A549 (cell line): ENCODE results near the gene ARID3A. TPM values are rescaled to one million over a fixed set of nuclear protein-coding genes. Genes with fewer than 3 reads are reported as not detected.
A peak's percentile ranks its signal among the peaks of the same experiment; 100 is the strongest.

ENCODE experiments used
- ATAC-seq, 2 experiments: fragments of 200-7000 bp in 1 of 2; fragments of >200 bp in 1 of 2; cut with Nextera tagmentation in 1 of 2; cut with Tn5 transposase in 1 of 2; 3 replicates each; pipeline versions ENCODE4 v1.8.0 to v1.9.1; 2018 to 2020; ENCODE audit warnings: mild to moderate bottlenecking in 1 of 2, moderate library complexity in 1 of 2
- CTCF ChIA-PET: fragments of 300-600 bp; sonication (Branson Sonifier 250); formaldehyde crosslinking; extraction: SDS; loops from one replicate; lab custom pipeline; 2021; ENCODE audit warnings: antibody characterized with exemption, inconsistent platforms; lab: Yijun Ruan, JAX
- POLR2A ChIA-PET: fragments of 350-600 bp; formaldehyde crosslinking; extraction: SDS; loops from one replicate; lab custom pipeline; 2021; ENCODE audit warnings: antibody characterized with exemption, inconsistent platforms; lab: Yijun Ruan, JAX
- DNase-seq, 2 experiments: peaks; one replicate each; pipeline versions ENCODE4 v3.0.0 to v3.0.0-alpha.2; 2011 to 2016; ENCODE audit warnings: low read depth in 1 of 2, low spot score in 1 of 2
- FAIRE-seq: peaks from 2 replicates; lab custom pipeline; 2011; peaks lifted over from hg19 to GRCh38; lab: Jason Lieb, UNC
- H3K27ac ChIP-seq, 2 experiments: fragments of >200 bp; sonication (Bioruptor Twin); formaldehyde crosslinking; 3 replicates each; pipeline ENCODE4 v1.5.1; 2016 to 2017
- H3K4me1 ChIP-seq: fragments of >200 bp; sonication (Bioruptor Twin); formaldehyde crosslinking; 3 replicates; pipeline ENCODE4 v1.6.1; 2016
- H3K4me2 ChIP-seq: fragments of >200 bp; sonication (Bioruptor Twin); formaldehyde crosslinking; 3 replicates; pipeline ENCODE4 v1.6.1; 2016
- H3K4me3 ChIP-seq: fragments of >200 bp; sonication (Bioruptor Twin); formaldehyde crosslinking; 3 replicates; pipeline ENCODE4 v1.5.1; 2016
- H3K9me3 ChIP-seq: fragments of >200 bp; sonication (Bioruptor Twin); formaldehyde crosslinking; 3 replicates; pipeline ENCODE4 v1.6.1; 2016
- CEBPB ChIP-seq, 2 experiments: fragments of >200 bp in 1 of 2; sonication (Bioruptor Twin) in 1 of 2; formaldehyde crosslinking in 1 of 2; IDR thresholded peaks; 2 replicates each; pipeline ENCODE4 v1.6.1; 2012 to 2016
- EHMT2 ChIP-seq: fragments of 200-600 bp; sonication (generic); IDR thresholded peaks from 2 replicates; pipeline ENCODE4 v1.6.1; 2016; ENCODE audit warnings: antibody characterized with exemption, low read depth, mild to moderate bottlenecking, moderate library complexity
- ESRRA ChIP-seq: fragments of 150-350 bp; IDR thresholded peaks from 2 replicates; pipeline ENCODE4 v1.6.1; 2014; ENCODE audit warnings: mild to moderate bottlenecking, low read length, borderline replicate concordance
- FOSB ChIP-seq: fragments of 250-450 bp; sonication (Bioruptor Pico); IDR thresholded peaks from 2 replicates; pipeline ENCODE4 v1.5.0; 2020; ENCODE audit warnings: mild to moderate bottlenecking, moderate library complexity
- FOXS1 ChIP-seq: fragments of 250-450 bp; sonication (Bioruptor Pico); IDR thresholded peaks from 2 replicates; pipeline ENCODE4 v1.5.0; 2020; ENCODE audit warnings: mild to moderate bottlenecking, moderate library complexity
- GATA3 ChIP-seq: IDR thresholded peaks from 2 replicates; pipeline ENCODE4 v1.6.1; 2012; ENCODE audit warnings: borderline replicate concordance
- HEYL ChIP-seq: fragments of 250-450 bp; sonication (Bioruptor Pico); IDR thresholded peaks from 2 replicates; pipeline ENCODE4 v1.8.0; 2021; ENCODE audit warnings: mild to moderate bottlenecking, moderate library complexity
- HOXB13 ChIP-seq: fragments of 250-450 bp; sonication (Bioruptor Pico); IDR thresholded peaks from 2 replicates; pipeline ENCODE4 v1.5.0; 2020; ENCODE audit warnings: low read depth, mild to moderate bottlenecking, moderate library complexity
- MAFK ChIP-seq: fragments of 450-650 bp; IDR thresholded peaks from 2 replicates; pipeline ENCODE4 v1.6.1; 2014; ENCODE audit not compliant: partially characterized antibody
- MAZ ChIP-seq: fragments of 150-350 bp; IDR thresholded peaks from 2 replicates; pipeline ENCODE4 v1.6.1; 2014; ENCODE audit warnings: antibody characterized with exemption, low read depth, low read length, borderline replicate concordance
- RAD21 ChIP-seq, 2 experiments: fragments of >200 bp in 1 of 2; sonication (Bioruptor Twin) in 1 of 2; formaldehyde crosslinking in 1 of 2; IDR thresholded peaks in 1 of 2; conservative IDR thresholded peaks in 1 of 2; 2 replicates in 1 of 2; 3 replicates in 1 of 2; pipeline ENCODE4 v1.6.1; 2012 to 2018; ENCODE audit warnings: inconsistent platforms in 1 of 2
- RNF2 ChIP-seq: fragments of 200-600 bp; sonication (generic); IDR thresholded peaks from 2 replicates; pipeline ENCODE4 v1.6.1; 2016; ENCODE audit warnings: low read depth, mild to moderate bottlenecking, antibody characterized with exemption, moderate library complexity, borderline replicate concordance
- SREBF2 ChIP-seq: fragments of 450-650 bp; IDR thresholded peaks from 2 replicates; pipeline ENCODE4 v1.6.1; 2014; ENCODE audit warnings: mild to moderate bottlenecking, moderate library complexity
- TFCP2L1 ChIP-seq: fragments of 250-450 bp; sonication (Bioruptor Pico); IDR thresholded peaks from 2 replicates; pipeline ENCODE4 v1.5.0; 2021; ENCODE audit warnings: mild to moderate bottlenecking
- ZNF302 ChIP-seq: fragments of 250-450 bp; sonication (Bioruptor Pico); IDR thresholded peaks from 2 replicates; pipeline ENCODE4 v1.9.0; 2021; ENCODE audit warnings: inconsistent platforms, mild to moderate bottlenecking, moderate library complexity
- WGBS: methylation state at CpG from one replicate; pipeline ENCODE4 v1.1.6; 2017; ENCODE audit errors: missing lambda C conversion rate; 5-methylcytosine and 5-hydroxymethylcytosine counted together
- polyA plus RNA-seq, 4 experiments: library from polyadenylated mRNA; depleted of rRNA in 3 of 4; stranded (reverse); fragments of >200 nt; fragmentation: RNase III in 1 of 4; extraction: RNeasy Plus Mini Kit Qiagen cat#74134 plus additional on column Dnase treatment in 1 of 4; gene quantifications; 2 replicates in 3 of 4; 3 replicates in 1 of 4; pipeline ENCODE4 v1.2.3, GENCODE V29; 2011 to 2017
- TF ChIP-seq, protein P1 (sequence below): IDR thresholded peaks from 2 replicates; pipeline ENCODE4 v1.6.1; 2012
- TF ChIP-seq, protein P2 (sequence below): fragments of 200-600 bp; sonication (generic); IDR thresholded peaks from 2 replicates; pipeline ENCODE4 v1.6.1; 2016; ENCODE audit warnings: antibody characterized with exemption, mild to moderate bottlenecking, moderate library complexity
- TF ChIP-seq, protein P3 (sequence below): fragments of >200 bp; sonication (Bioruptor Twin); formaldehyde crosslinking; IDR thresholded peaks from 3 replicates; pipeline ENCODE4 v1.6.1; 2016

Gene ARID3A
- polyA plus RNA-seq, 2 of the 4 experiments (the other 2 are of a cell fraction), result 3.3 to 6.1 TPM

DNA sequence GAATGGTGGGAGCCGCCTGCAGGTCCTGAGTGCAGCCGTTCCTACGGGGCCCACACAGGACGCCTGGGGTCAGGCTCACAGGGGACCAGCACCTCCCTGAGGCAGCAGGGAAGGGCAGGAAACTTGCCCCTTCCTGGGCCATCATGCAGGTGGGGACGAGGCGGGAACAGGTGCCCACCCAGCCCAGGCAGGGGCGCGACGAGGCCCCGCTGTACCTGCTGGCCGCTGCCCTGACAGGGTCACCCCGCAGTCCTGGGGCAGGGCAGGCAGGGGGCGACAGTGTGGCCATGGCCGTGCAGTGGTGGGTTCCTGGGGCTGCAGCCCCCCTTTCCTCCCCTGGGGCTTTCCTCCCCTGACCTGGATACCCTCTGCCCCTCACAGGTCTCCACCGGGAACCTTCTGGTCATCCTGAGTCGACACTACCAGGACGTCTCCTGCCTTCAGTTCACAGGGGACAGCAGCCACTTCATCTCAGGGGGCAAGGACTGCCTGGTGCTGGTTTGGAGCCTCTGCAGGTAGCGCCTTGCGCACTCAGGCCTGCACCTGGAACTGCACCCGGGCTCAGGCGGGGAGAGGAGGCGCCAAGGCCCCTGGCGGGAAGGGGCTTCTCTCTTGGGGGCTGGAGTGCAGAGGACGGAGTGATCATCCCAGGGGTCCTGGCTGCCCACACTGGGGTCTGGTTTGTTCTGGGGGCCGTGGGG lies 63.7 kb downstream of the ARID3A start:
- 90% methylated on average over 9 of the region's 25 CpGs for WGBS
- no peak overlapping the region for H3K4me3 ChIP-seq
- FAIRE-seq (no peak), DNase-seq (no peak), ATAC-seq (peak in 1 of 2 experiments; percentile 32; a peak in 2 of 6 replicates)
- no peak overlapping the region for H3K27ac ChIP-seq
- POLR2A ChIA-PET, result no interaction called here
- CTCF ChIA-PET, result no interaction called here
- 0 out of 3 replicates have a peak, but pooled peaks cover 6% of the 10 kb centered on the region for H3K4me1 ChIP-seq
- H3K9me3 ChIP-seq, result no peaks in the 10 kb centered on the region
- no peak for TF ChIP-seq FOXS1 (CRISPR knock-in tag)
- TF ChIP-seq SREBF2, result no peak
- TF ChIP-seq RAD21 (conservative IDR thresholded peaks at IDR 0.05 in 1 of 2, IDR thresholded peaks at IDR 0.05 in 1 of 2), result no peak
- TF ChIP-seq MAFK, result no peak
- no peak for TF ChIP-seq HOXB13 (CRISPR knock-in tag)
- no peak for TF ChIP-seq ZNF302 (CRISPR knock-in tag)
- TF ChIP-seq, protein P1, sequence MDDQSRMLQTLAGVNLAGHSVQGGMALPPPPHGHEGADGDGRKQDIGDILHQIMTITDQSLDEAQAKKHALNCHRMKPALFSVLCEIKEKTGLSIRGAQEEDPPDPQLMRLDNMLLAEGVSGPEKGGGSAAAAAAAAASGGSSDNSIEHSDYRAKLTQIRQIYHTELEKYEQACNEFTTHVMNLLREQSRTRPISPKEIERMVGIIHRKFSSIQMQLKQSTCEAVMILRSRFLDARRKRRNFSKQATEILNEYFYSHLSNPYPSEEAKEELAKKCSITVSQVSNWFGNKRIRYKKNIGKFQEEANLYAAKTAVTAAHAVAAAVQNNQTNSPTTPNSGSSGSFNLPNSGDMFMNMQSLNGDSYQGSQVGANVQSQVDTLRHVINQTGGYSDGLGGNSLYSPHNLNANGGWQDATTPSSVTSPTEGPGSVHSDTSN, result no peak
- TF ChIP-seq EHMT2, result no peak
- no peak for TF ChIP-seq ESRRA
- no peak overlapping the region for H3K4me2 ChIP-seq

DNA sequence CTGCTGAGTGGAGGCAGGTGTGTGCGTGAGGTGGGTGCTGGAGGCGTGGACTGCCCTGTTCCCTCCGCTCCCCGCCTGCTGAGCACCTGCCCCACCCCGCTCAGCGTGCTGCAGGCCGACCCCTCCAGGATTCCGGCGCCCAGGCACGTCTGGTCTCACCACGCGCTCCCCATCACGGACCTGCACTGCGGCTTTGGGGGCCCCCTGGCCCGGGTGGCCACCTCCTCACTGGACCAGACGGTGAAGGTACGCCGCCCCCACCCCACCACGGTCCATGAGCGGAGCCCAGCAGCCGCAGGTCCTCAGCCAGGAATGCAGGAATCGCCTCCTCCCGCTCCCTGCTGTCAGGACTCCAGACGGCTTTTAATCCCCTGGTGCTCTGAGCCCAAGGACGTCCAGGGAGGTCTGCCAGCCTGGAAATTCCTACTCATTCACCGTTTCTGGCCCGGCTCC lies 64.3 kb downstream of the ARID3A start:
- WGBS, result 68% methylated on average over 3 of the region's 27 CpGs
- Histone ChIP-seq H3K9me3 (no peaks in the 10 kb centered on the region), H3K4me2 (no peak overlapping the region), H3K4me3 (no peak overlapping the region), H3K4me1 (0 out of 3 replicates have a peak, but pooled peaks cover 3% of the 10 kb centered on the region), H3K27ac (no peak overlapping the region)
- DNase-seq (no peak), ATAC-seq (no peak), FAIRE-seq (no peak)
- ChIA-PET CTCF (interaction anchor here (1.4 kb wide), 2 partner anchors 8 to 68 kb away, joined by 3 to 5 read pairs; no protein-coding TSS in a partner anchor), POLR2A (no interaction called here)
- no peak for TF ChIP-seq RAD21 (conservative IDR thresholded peaks at IDR 0.05 in 1 of 2, IDR thresholded peaks at IDR 0.05 in 1 of 2)

DNA sequence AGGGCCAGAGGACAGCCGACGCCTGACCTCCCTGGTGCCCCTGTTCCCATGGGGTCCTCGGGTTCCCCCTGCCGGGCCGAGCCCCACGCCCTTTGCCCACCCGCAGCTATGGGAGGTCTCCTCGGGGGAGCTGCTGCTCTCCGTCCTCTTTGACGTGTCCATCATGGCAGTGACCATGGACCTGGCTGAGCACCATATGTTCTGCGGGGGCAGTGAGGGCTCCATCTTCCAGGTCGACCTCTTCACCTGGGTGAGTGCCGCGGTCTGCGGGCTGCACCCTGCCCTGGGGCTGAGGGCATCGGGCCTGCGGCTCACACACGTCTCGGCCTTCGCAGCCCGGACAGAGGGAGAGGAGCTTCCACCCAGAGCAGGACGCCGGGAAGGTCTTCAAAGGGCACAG lies 64.9 kb downstream of the ARID3A start:
- POLR2A ChIA-PET, result no interaction called here
- FAIRE-seq, result no peak
- no peak overlapping the region for H3K27ac ChIP-seq
- TF ChIP-seq CEBPB (IDR thresholded peaks at IDR 0.05) (no peak), MAZ (no peak), ESRRA (no peak), TFCP2L1 (CRISPR knock-in tag) (no peak), GATA3 (no peak), RNF2 (no peak), FOSB (no peak), HEYL (CRISPR knock-in tag) (no peak)
- TF ChIP-seq, protein P2, sequence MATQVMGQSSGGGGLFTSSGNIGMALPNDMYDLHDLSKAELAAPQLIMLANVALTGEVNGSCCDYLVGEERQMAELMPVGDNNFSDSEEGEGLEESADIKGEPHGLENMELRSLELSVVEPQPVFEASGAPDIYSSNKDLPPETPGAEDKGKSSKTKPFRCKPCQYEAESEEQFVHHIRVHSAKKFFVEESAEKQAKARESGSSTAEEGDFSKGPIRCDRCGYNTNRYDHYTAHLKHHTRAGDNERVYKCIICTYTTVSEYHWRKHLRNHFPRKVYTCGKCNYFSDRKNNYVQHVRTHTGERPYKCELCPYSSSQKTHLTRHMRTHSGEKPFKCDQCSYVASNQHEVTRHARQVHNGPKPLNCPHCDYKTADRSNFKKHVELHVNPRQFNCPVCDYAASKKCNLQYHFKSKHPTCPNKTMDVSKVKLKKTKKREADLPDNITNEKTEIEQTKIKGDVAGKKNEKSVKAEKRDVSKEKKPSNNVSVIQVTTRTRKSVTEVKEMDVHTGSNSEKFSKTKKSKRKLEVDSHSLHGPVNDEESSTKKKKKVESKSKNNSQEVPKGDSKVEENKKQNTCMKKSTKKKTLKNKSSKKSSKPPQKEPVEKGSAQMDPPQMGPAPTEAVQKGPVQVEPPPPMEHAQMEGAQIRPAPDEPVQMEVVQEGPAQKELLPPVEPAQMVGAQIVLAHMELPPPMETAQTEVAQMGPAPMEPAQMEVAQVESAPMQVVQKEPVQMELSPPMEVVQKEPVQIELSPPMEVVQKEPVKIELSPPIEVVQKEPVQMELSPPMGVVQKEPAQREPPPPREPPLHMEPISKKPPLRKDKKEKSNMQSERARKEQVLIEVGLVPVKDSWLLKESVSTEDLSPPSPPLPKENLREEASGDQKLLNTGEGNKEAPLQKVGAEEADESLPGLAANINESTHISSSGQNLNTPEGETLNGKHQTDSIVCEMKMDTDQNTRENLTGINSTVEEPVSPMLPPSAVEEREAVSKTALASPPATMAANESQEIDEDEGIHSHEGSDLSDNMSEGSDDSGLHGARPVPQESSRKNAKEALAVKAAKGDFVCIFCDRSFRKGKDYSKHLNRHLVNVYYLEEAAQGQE, result no peak
- TF ChIP-seq, protein P3, sequence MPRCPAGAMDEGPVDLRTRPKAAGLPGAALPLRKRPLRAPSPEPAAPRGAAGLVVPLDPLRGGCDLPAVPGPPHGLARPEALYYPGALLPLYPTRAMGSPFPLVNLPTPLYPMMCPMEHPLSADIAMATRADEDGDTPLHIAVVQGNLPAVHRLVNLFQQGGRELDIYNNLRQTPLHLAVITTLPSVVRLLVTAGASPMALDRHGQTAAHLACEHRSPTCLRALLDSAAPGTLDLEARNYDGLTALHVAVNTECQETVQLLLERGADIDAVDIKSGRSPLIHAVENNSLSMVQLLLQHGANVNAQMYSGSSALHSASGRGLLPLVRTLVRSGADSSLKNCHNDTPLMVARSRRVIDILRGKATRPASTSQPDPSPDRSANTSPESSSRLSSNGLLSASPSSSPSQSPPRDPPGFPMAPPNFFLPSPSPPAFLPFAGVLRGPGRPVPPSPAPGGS, result no peak
- TF ChIP-seq, all 56 proteins: peak for 0
- CTCF ChIA-PET, result interaction anchor here (1.4 kb wide), 2 partner anchors 9 to 68 kb away, joined by 3 to 5 read pairs; no protein-coding TSS in a partner anchor
- DNase-seq (no peak), ATAC-seq (no peak)
- no peak overlapping the region for H3K4me2 ChIP-seq
- H3K9me3 ChIP-seq, result no peaks in the 10 kb centered on the region
- no peak overlapping the region for H3K4me3 ChIP-seq
- peaks cover under 1% of the 10 kb centered on the region; the same call in 2 of the 3 replicates for H3K4me1 ChIP-seq
- WGBS, result 92% methylated on average over 2 of the region's 23 CpGs
